IMR-90 (cell line): ENCODE data around the gene BCL11A. TPM values are rescaled to one million over a fixed set of nuclear protein-coding genes. Genes with fewer than 3 reads are reported as not detected.
A peak's percentile ranks its signal among the peaks of the same experiment; 100 is the strongest.

Experiments
- ATAC-seq: fragments of 200-7000 bp; cut with Tn5 transposase; 2 replicates; pipeline ENCODE4 v1.9.1; 2020; ENCODE audit warnings: low read depth, mild to moderate bottlenecking, moderate library complexity
- BruUV-seq: library from RNA; stranded (reverse); fragments of 400-500 nt; replicated peaks from 2 replicates; lab custom pipeline; 2021; lab: Mats Ljungman, UMichigan
- CTCF ChIA-PET: fragments of 300-600 bp; formaldehyde crosslinking; extraction: SDS; loops from one replicate; lab custom pipeline; 2021; ENCODE audit warnings: antibody characterized with exemption; lab: Yijun Ruan, JAX
- POLR2A ChIA-PET: fragments of 300-600 bp; sonication (Branson Sonifier 250); formaldehyde crosslinking; loops from one replicate; lab custom pipeline; 2022; ENCODE audit warnings: antibody characterized with exemption; ENCODE audit not compliant: unreplicated experiment; lab: Charles Lee
- DNase-seq: peaks from one replicate; pipeline ENCODE4 v3.0.0; 2013
- H2AFZ ChIP-seq: replicated peaks from 2 replicates; pipeline ENCODE3; 2013; ENCODE audit warnings: low read length, mild to moderate bottlenecking; ENCODE audit not compliant: poor library complexity
- H2AK5ac ChIP-seq: 2 replicates; pipeline ENCODE4 v1.6.1; 2013; ENCODE audit warnings: low read depth, low read length, inconsistent platforms
- H2AK9ac ChIP-seq: replicated peaks from 2 replicates; pipeline ENCODE3; 2013; ENCODE audit warnings: mild to moderate bottlenecking, low read depth, low read length, moderate library complexity; ENCODE audit not compliant: poor library complexity
- H2BK120ac ChIP-seq: 2 replicates; pipeline ENCODE4 v1.6.1; 2013; ENCODE audit warnings: low read depth, low read length, inconsistent platforms
- H2BK15ac ChIP-seq: 3 replicates; pipeline ENCODE4 v1.6.1; 2013; ENCODE audit warnings: low read depth, low read length, inconsistent platforms
- H2BK20ac ChIP-seq: 2 replicates; pipeline ENCODE4 v1.6.1; 2013; ENCODE audit warnings: low read depth, mild to moderate bottlenecking, inconsistent platforms, low read length, moderate library complexity
- H2BK5ac ChIP-seq: 2 replicates; pipeline ENCODE4 v1.6.1; 2013; ENCODE audit warnings: mild to moderate bottlenecking, low read depth, low read length, inconsistent platforms; ENCODE audit not compliant: poor library complexity, severe bottlenecking
- H3K14ac ChIP-seq: replicated peaks from 2 replicates; pipeline ENCODE4 v1.6.1; 2013; ENCODE audit warnings: low read depth, low read length, inconsistent platforms
- H3K18ac ChIP-seq: 2 replicates; pipeline ENCODE4 v1.6.1; 2013; ENCODE audit warnings: low read depth, low read length, control low read depth
- H3K23ac ChIP-seq: 2 replicates; pipeline ENCODE4 v1.6.1; 2013; ENCODE audit warnings: low read depth, low read length, inconsistent platforms
- H3K27ac ChIP-seq: 2 replicates; pipeline ENCODE4 v1.5.1; 2013; ENCODE audit warnings: mild to moderate bottlenecking, control low read depth, low read length; ENCODE audit not compliant: insufficient read depth
- H3K27me3 ChIP-seq: 2 replicates; pipeline ENCODE4 v1.6.1; 2013; ENCODE audit warnings: low read length; ENCODE audit not compliant: control insufficient read depth, insufficient read depth
- H3K36me3 ChIP-seq: 2 replicates; pipeline ENCODE4 v1.6.1; 2013; ENCODE audit warnings: low read length, mixed read lengths; ENCODE audit not compliant: control insufficient read depth, insufficient read depth
- H3K4ac ChIP-seq: 2 replicates; pipeline ENCODE4 v1.6.1; 2013; ENCODE audit warnings: low read depth, low read length, inconsistent platforms
- H3K4me1 ChIP-seq: 2 replicates; pipeline ENCODE4 v1.6.1; 2013; ENCODE audit warnings: low read length, mixed read lengths; ENCODE audit not compliant: control insufficient read depth, insufficient read depth
- H3K4me2 ChIP-seq: 2 replicates; pipeline ENCODE4 v1.6.1; 2013; ENCODE audit warnings: low read depth, mild to moderate bottlenecking, control low read depth, low read length, moderate library complexity
- H3K4me3 ChIP-seq: 2 replicates; pipeline ENCODE4 v1.5.1; 2013; ENCODE audit warnings: low read depth, mild to moderate bottlenecking, control low read depth, low read length, moderate library complexity; ENCODE audit not compliant: insufficient read depth
- H3K56ac ChIP-seq: 2 replicates; pipeline ENCODE4 v1.6.1; 2013; ENCODE audit warnings: low read length, inconsistent platforms; ENCODE audit not compliant: insufficient read depth; ENCODE audit errors: extremely low read depth
- H3K79me1 ChIP-seq, 2 experiments: 2 replicates each; pipeline ENCODE4 v1.6.1; 2013; ENCODE audit warnings: low read length in 2 of 2, inconsistent platforms in 1 of 2, low read depth in 1 of 2
- H3K9ac ChIP-seq: 2 replicates; pipeline ENCODE4 v1.6.1; 2013; ENCODE audit warnings: low read depth, low read length, control low read depth
- H3K9me1 ChIP-seq: 2 replicates; pipeline ENCODE4 v1.6.1; 2013; ENCODE audit warnings: low read length, inconsistent platforms; ENCODE audit not compliant: insufficient read depth
- H3K9me3 ChIP-seq: 2 replicates; pipeline ENCODE4 v1.6.1; 2013; ENCODE audit warnings: low read length; ENCODE audit not compliant: control insufficient read depth, insufficient read depth
- H4K20me1 ChIP-seq: 2 replicates; pipeline ENCODE4 v1.6.1; 2013; ENCODE audit warnings: low read length, inconsistent platforms; ENCODE audit not compliant: insufficient read depth
- H4K5ac ChIP-seq: 2 replicates; pipeline ENCODE4 v1.6.1; 2013; ENCODE audit warnings: mild to moderate bottlenecking, low read depth, low read length, control low read depth
- H4K8ac ChIP-seq, 2 experiments: 2 replicates each; pipeline ENCODE4 v1.6.1; 2013; ENCODE audit warnings: low read depth in 2 of 2, low read length in 2 of 2, control low read depth in 1 of 2, inconsistent platforms in 1 of 2
- H4K91ac ChIP-seq: 2 replicates; pipeline ENCODE4 v1.6.1; 2013; ENCODE audit warnings: low read depth, low read length, inconsistent platforms; ENCODE audit not compliant: insufficient read depth
- BHLHE40 ChIP-seq: fragments of 150-350 bp; IDR thresholded peaks from 2 replicates; pipeline ENCODE4 v1.6.1; 2016; ENCODE audit warnings: mild to moderate bottlenecking, low read depth, low read length
- CEBPB ChIP-seq: IDR thresholded peaks from 2 replicates; pipeline ENCODE4 v1.6.1; 2012; ENCODE audit warnings: low read depth, low read length, improper control_type of control experiment
- CHD1 ChIP-seq: IDR thresholded peaks from 2 replicates; pipeline ENCODE4 v1.6.1; 2012; ENCODE audit warnings: low read depth, low read length, improper control_type of control experiment
- CTCF ChIP-seq: conservative IDR thresholded peaks from 2 replicates; pipeline ENCODE4 v1.5.1; 2012; ENCODE audit warnings: mild to moderate bottlenecking, low read depth, low read length, improper control_type of control experiment
- ELK1 ChIP-seq: fragments of 150-350 bp; IDR thresholded peaks from 2 replicates; pipeline ENCODE4 v1.6.1; 2016; ENCODE audit warnings: low read depth, mild to moderate bottlenecking, low read length, moderate library complexity, borderline replicate concordance
- FOS ChIP-seq: fragments of 150-350 bp; IDR thresholded peaks from 2 replicates; pipeline ENCODE4 v1.6.1; 2016; ENCODE audit warnings: low read depth, low read length
- MAFK ChIP-seq: IDR thresholded peaks from 2 replicates; pipeline ENCODE4 v1.6.1; 2012; ENCODE audit warnings: low read depth, low read length, improper control_type of control experiment
- MAZ ChIP-seq: IDR thresholded peaks from 2 replicates; pipeline ENCODE4 v1.6.1; 2012; ENCODE audit warnings: low read depth, mild to moderate bottlenecking, low read length, improper control_type of control experiment, moderate library complexity, borderline replicate concordance
- MXI1 ChIP-seq: IDR thresholded peaks from 2 replicates; pipeline ENCODE4 v1.6.1; 2012; ENCODE audit warnings: low read depth, mild to moderate bottlenecking, low read length, moderate library complexity, borderline replicate concordance
- NFE2L2 ChIP-seq: fragments of 150-350 bp; IDR thresholded peaks from 2 replicates; pipeline ENCODE4 v1.6.1; 2016; ENCODE audit warnings: low read depth, mild to moderate bottlenecking, low read length
- POLR2A ChIP-seq: IDR thresholded peaks from 2 replicates; pipeline ENCODE4 v1.6.1; 2012; ENCODE audit warnings: mild to moderate bottlenecking, low read depth, low read length
- RAD21 ChIP-seq: IDR thresholded peaks from 2 replicates; pipeline ENCODE4 v1.6.1; 2012; ENCODE audit warnings: low read length, improper control_type of control experiment
- RCOR1 ChIP-seq: IDR thresholded peaks from 2 replicates; pipeline ENCODE4 v1.6.1; 2012; ENCODE audit warnings: mild to moderate bottlenecking, low read length, improper control_type of control experiment; ENCODE audit not compliant: insufficient replicate concordance
- RFX5 ChIP-seq: IDR thresholded peaks from 2 replicates; pipeline ENCODE4 v1.8.0; 2012; ENCODE audit warnings: low read depth, mild to moderate bottlenecking, low read length, moderate library complexity
- SMC3 ChIP-seq: fragments of 150-350 bp; IDR thresholded peaks from 2 replicates; pipeline ENCODE4 v1.6.1; 2016; ENCODE audit warnings: low read depth, mild to moderate bottlenecking, antibody characterized with exemption, low read length, moderate library complexity
- USF2 ChIP-seq: fragments of 150-350 bp; IDR thresholded peaks from 2 replicates; pipeline ENCODE4 v1.6.1; 2017; ENCODE audit warnings: mild to moderate bottlenecking, antibody characterized with exemption, low read length, low read depth
- WGBS, 2 experiments: methylation state at CpG; one replicate each; pipeline versions ENCODE4 v1.1.5 to v1.1.7; 2013; ENCODE audit warnings: missing lambda C conversion rate in 2 of 2; ENCODE audit not compliant: insufficient read length in 1 of 2; ENCODE audit errors: extremely low coverage in 2 of 2; 5-methylcytosine and 5-hydroxymethylcytosine counted together
- dilution Hi-C: fragments of 300-500 bp; cut with HindIII; formaldehyde crosslinking; loops from one replicate; pipeline ENCODE4 v1.14.3; 2018; ENCODE audit warnings: low sequenced_read_pairs; ENCODE audit not compliant: unreplicated experiment
- in situ Hi-C: fragments of 300-500 bp; cut with MboI; formaldehyde crosslinking; loops from 3 replicates; pipeline ENCODE4 v1.14.3; 2019; ENCODE audit warnings: low sequenced_read_pairs, inconsistent platforms, mixed read lengths
- intact Hi-C: fragments of 100-400 bp; cut with micrococcal nuclease; formaldehyde crosslinking; loops from 2 replicates; pipeline ENCODE4 v1.10.0; 2022
- polyA plus RNA-seq, 3 experiments: library from polyadenylated mRNA; depleted of rRNA; stranded (reverse); fragments of >200 nt; gene quantifications; 2 replicates each; pipeline ENCODE4 v1.2.3, GENCODE V29; 2012; ENCODE audit warnings: low replicate concordance in 1 of 3
- total RNA-seq: library from RNA; depleted of rRNA; stranded (reverse); fragments of >200 nt; gene quantifications from 2 replicates; pipeline ENCODE4 v1.2.3, GENCODE V29; 2012

BCL11A gene
- total and polyA plus RNA-seq, 2 of the 4 experiments (the other 2 are of a cell fraction) = 1.0 to 1.1 TPM

GRCh38 chr2:60554646-60555065 is 1.2 kb upstream of the BCL11A start:
- peak; percentile 2; the same call in 1 of the 2 replicates for ATAC-seq
- Histone ChIP-seq H4K20me1 (no peaks in the 10 kb centered on the region), H2BK5ac (no peak overlapping the region), H3K18ac (no peak overlapping the region), H3K9ac (no peak overlapping the region), H2AK9ac (no peak overlapping the region), H2AFZ (peak overlapping the region; percentile 93), H2BK15ac (no peak overlapping the region), H2BK20ac (no peak overlapping the region), H3K27ac (no peak overlapping the region), H4K8ac (no peak overlapping the region), H3K56ac (no peak overlapping the region), H4K91ac (no peak overlapping the region), H3K4ac (no peak overlapping the region), H3K36me3 (no peaks in the 10 kb centered on the region), H2AK5ac (no peak overlapping the region), H4K5ac (no peak overlapping the region), H3K14ac (no peak overlapping the region), H3K4me3 (peak overlapping the region; percentile 39), H3K23ac (no peak overlapping the region), H3K79me1 (no peaks in the 10 kb centered on the region), H3K9me3 (no peaks in the 10 kb centered on the region), H3K4me2 (peak overlapping the region; percentile 61), H2BK120ac (no peak overlapping the region), H3K27me3 (peaks cover 52% of the 10 kb centered on the region), H3K9me1 (no peaks in the 10 kb centered on the region), H3K4me1 (no peaks in the 10 kb centered on the region)
- no peak for TF ChIP-seq USF2
- no peak for TF ChIP-seq FOS
- TF ChIP-seq MXI1 = no peak
- TF ChIP-seq CTCF = no peak
- no peak for TF ChIP-seq SMC3
- no peak for TF ChIP-seq ELK1
- TF ChIP-seq NFE2L2 = no peak
- no peak for TF ChIP-seq RAD21
- no peak for TF ChIP-seq CHD1
- TF ChIP-seq POLR2A = no peak
- TF ChIP-seq RCOR1 = no peak
- no peak for TF ChIP-seq CEBPB
- TF ChIP-seq MAFK = no peak
- TF ChIP-seq RFX5 = no peak
- TF ChIP-seq MAZ = no peak
- no peak for TF ChIP-seq BHLHE40
- POLR2A ChIA-PET = no interaction called here
- intact Hi-C loops = loop anchor here (10.0 kb wide), 1 partner anchor 1980 kb away; no protein-coding TSS in a partner anchor
- 0% methylated on average over 6 of the region's 28 CpGs; no CpG with 5 or more reads in 1 of the 2 experiments for WGBS, 2 experiments
- CTCF ChIA-PET = no interaction called here
- dilution Hi-C loops = no loop called here
- in situ Hi-C loops = no loop called here
- no peak for DNase-seq
- BruUV-seq = no TSS peak
